HL-60 (cell line): Measurements from ENCODE around the gene GTF2H4.
"Not testable (repeated sequence)": the region's sequence is repeated elsewhere in the genome, so short reads cannot be mapped to it uniquely, and the experiment has no call there.

Source experiments
- DNase-seq, 2 experiments: peaks; one replicate each; pipeline ENCODE4 v3.0.0-alpha.2; 2010 to 2020; ENCODE audit warnings: low read depth in 1 of 2, low spot score in 1 of 2
- H3K27ac ChIP-seq: fragments of 250-450 bp; sonication (Bioruptor Pico); replicated peaks from 2 replicates; pipeline ENCODE4 v1.5.1; 2020; ENCODE audit warnings: mild to moderate bottlenecking, moderate library complexity
- H3K27me3 ChIP-seq: fragments of 250-450 bp; sonication (Bioruptor Pico); 2 replicates; pipeline ENCODE4 v1.5.1; 2021; ENCODE audit warnings: mild to moderate bottlenecking, moderate library complexity; ENCODE audit not compliant: insufficient read depth, poor library complexity, severe bottlenecking
- H3K4me3 ChIP-seq: replicated peaks from 2 replicates; pipeline ENCODE4 v1.5.1; 2011; ENCODE audit warnings: mild to moderate bottlenecking, control low read depth, low read length; ENCODE audit not compliant: insufficient read depth
- GABPA ChIP-seq: IDR thresholded peaks from 2 replicates; pipeline ENCODE4 v1.6.1; 2012; ENCODE audit warnings: low read depth
- POLR2AphosphoS5 ChIP-seq: IDR thresholded peaks from 2 replicates; pipeline ENCODE4 v1.6.1; 2012; ENCODE audit warnings: low read depth
- SPI1 ChIP-seq: IDR thresholded peaks from 2 replicates; pipeline ENCODE4 v1.6.1; 2012; ENCODE audit warnings: low read depth, mild to moderate bottlenecking, borderline replicate concordance
- TF ChIP-seq, protein P1 (sequence below): IDR thresholded peaks from 2 replicates; pipeline ENCODE4 v1.6.1; 2012; ENCODE audit warnings: low read depth; ENCODE audit not compliant: insufficient replicate concordance
- TF ChIP-seq, protein P2 (sequence below): IDR thresholded peaks from one replicate; pipeline ENCODE4 v1.5.1; 2011; ENCODE audit warnings: low read length, control low read depth, inconsistent platforms; ENCODE audit not compliant: insufficient read depth

The GTF2H4 gene

DNA sequence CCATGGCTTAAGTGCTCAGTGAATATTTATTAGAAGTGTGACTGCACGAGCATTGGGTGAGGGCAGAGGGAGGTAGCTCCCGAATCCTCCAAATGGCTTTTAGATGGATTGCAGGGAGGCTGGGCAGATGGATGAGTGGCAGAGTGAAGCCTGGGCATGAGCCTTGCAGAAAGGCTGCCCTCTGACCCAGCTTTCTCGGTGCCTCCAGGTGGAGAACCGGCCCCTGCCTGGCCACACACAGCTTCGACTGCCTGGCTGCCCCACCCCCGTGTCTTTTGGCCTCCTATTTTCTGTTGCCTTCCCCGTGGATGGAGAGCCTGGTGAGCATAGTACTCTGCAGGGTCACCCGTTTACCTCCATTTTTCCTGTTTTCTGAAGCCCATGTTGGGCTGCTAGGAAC is 9.5 kb downstream of the GTF2H4 start:
- Histone ChIP-seq H3K27me3 (no peaks in the 10 kb centered on the region), H3K27ac (no peak overlapping the region), H3K4me3 (no peak overlapping the region)
- TF ChIP-seq GABPA (no peak), POLR2AphosphoS5 (no peak), SPI1 (no peak)
- TF ChIP-seq, protein P1, sequence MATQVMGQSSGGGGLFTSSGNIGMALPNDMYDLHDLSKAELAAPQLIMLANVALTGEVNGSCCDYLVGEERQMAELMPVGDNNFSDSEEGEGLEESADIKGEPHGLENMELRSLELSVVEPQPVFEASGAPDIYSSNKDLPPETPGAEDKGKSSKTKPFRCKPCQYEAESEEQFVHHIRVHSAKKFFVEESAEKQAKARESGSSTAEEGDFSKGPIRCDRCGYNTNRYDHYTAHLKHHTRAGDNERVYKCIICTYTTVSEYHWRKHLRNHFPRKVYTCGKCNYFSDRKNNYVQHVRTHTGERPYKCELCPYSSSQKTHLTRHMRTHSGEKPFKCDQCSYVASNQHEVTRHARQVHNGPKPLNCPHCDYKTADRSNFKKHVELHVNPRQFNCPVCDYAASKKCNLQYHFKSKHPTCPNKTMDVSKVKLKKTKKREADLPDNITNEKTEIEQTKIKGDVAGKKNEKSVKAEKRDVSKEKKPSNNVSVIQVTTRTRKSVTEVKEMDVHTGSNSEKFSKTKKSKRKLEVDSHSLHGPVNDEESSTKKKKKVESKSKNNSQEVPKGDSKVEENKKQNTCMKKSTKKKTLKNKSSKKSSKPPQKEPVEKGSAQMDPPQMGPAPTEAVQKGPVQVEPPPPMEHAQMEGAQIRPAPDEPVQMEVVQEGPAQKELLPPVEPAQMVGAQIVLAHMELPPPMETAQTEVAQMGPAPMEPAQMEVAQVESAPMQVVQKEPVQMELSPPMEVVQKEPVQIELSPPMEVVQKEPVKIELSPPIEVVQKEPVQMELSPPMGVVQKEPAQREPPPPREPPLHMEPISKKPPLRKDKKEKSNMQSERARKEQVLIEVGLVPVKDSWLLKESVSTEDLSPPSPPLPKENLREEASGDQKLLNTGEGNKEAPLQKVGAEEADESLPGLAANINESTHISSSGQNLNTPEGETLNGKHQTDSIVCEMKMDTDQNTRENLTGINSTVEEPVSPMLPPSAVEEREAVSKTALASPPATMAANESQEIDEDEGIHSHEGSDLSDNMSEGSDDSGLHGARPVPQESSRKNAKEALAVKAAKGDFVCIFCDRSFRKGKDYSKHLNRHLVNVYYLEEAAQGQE: no peak
- TF ChIP-seq, protein P2, sequence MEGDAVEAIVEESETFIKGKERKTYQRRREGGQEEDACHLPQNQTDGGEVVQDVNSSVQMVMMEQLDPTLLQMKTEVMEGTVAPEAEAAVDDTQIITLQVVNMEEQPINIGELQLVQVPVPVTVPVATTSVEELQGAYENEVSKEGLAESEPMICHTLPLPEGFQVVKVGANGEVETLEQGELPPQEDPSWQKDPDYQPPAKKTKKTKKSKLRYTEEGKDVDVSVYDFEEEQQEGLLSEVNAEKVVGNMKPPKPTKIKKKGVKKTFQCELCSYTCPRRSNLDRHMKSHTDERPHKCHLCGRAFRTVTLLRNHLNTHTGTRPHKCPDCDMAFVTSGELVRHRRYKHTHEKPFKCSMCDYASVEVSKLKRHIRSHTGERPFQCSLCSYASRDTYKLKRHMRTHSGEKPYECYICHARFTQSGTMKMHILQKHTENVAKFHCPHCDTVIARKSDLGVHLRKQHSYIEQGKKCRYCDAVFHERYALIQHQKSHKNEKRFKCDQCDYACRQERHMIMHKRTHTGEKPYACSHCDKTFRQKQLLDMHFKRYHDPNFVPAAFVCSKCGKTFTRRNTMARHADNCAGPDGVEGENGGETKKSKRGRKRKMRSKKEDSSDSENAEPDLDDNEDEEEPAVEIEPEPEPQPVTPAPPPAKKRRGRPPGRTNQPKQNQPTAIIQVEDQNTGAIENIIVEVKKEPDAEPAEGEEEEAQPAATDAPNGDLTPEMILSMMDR: no peak
- no peak for DNase-seq

DNA sequence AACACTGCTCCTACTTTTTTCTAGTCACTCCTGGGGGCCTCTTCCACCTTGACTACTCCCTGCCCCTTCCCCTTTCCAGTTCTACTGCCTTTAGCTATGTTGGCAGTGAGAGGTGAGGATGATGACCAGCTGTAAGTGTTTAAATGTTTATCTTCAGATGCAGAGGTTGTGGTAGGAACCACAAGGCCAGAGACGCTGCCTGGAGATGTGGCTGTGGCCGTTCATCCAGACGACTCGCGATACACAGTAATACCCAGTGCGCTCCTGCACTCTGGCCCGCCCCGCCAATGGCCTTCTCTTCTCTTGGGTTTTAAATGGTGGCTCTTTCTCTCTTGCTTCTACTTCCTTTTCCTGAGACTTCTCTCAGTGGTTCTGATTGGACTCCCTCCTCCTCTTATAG is 10.7 kb downstream of the GTF2H4 start:
- no peaks in the 10 kb centered on the region for H3K27me3 ChIP-seq
- no peak overlapping the region for H3K4me3 ChIP-seq
- no peak for TF ChIP-seq POLR2AphosphoS5
- TF ChIP-seq, protein P2: no peak
- TF ChIP-seq, protein P1: no peak
- TF ChIP-seq GABPA: no peak
- no peak for TF ChIP-seq SPI1
- no peak overlapping the region for H3K27ac ChIP-seq
- no peak for DNase-seq

DNA sequence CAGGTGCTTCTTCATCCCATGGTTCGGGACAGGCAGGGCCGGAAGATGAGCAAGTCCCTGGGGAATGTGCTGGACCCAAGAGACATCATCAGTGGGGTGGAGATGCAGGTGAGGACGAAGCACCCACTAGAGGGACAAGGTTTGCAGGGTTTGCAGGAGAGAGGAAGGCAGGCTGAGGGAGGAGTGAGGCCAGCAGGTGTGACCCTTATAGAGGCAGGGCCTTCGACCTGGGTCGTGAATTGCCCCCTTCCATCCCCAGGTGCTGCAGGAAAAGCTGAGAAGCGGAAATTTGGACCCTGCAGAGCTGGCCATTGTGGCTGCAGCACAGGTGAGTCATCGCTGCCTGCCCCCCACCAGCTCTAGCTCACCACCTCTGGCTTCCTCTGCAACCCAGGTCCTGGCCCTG is 14.4 kb downstream of the GTF2H4 start:
- TF ChIP-seq, protein P1: no peak
- TF ChIP-seq SPI1 (no peak), POLR2AphosphoS5 (no peak), GABPA (no peak)
- TF ChIP-seq, protein P2: no peak
- Histone ChIP-seq H3K27ac (no peak overlapping the region), H3K27me3 (no peaks in the 10 kb centered on the region), H3K4me3 (no peak overlapping the region)
- no peak for DNase-seq

DNA sequence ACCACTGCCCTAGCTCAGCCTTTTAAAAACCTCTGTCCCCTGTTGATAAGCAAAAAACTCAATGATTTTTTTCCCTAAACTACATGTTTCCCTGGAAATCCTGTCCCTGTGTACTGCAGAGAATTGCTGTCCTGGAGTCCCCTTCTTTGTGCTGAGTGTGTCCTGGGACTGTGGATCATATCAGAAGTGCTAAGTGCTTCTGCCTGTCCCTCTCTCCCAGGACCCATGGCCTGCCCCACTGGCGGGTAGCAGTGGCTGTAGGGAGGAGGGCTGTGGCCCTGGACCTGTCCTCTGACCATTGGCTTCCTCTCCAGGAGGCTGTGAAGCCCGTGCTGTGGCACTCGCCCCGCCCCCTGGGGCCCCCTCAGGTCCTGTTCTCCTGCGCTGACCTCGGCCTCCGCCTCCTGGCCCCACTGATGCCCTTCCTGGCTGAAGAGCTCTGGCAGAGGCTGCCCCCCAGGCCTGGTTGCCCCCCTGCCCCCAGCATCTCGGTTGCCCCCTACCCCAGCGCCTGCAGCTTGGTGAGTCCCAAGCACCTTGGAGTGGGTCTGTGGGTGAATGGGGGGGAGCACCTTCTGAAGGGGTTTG is 16.1 kb downstream of the GTF2H4 start:
- H3K27me3 ChIP-seq, DNase-seq, H3K4me3 ChIP-seq, H3K27ac ChIP-seq: not testable (repeated sequence)
